SK-N-MC (cell line): ENCODE measurements around the gene PCSK1.

Experiments used
- EZH2 ChIP-seq: fragments of 200-600 bp; sonication (generic); IDR thresholded peaks from one replicate; pipeline ENCODE4 v1.6.1; 2017; ENCODE audit warnings: antibody characterized with exemption
- POLR2AphosphoS5 ChIP-seq: IDR thresholded peaks from 2 replicates; pipeline ENCODE4 v1.6.1; 2012; ENCODE audit warnings: mild to moderate bottlenecking, low read depth, low read length, borderline replicate concordance

DNA sequence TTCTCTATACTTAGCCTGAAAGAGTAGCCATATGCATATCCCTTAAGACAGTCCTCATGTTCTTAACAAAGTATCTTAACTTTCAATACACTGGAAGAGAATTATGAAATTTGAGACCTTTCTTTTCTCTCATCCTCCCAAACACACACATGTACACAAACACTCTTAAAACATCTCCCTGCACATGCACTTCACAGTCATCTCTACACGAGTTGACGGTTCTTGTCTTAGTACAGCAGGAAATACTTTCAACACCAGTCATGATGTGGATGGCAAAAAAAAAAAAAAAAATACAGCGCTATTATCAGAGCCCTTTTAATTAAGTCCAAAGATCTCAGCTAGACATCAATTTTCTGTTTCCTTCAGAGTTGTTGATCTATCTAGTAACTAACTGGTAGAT is 43.6 kb upstream of the PCSK1 start:
- no peak for TF ChIP-seq POLR2AphosphoS5
- TF ChIP-seq EZH2: no peak
